ENCODE results near the gene PLD1.

The PLD1 gene

GRCh38 chr3:171783626-171784025 is 26.7 kb downstream of the PLD1 start:
- no peak overlapping the region for H3K4me3 ChIP-seq (replicated peaks; ENCODE audit: low read depth, low read length)
- TF ChIP-seq CTCF (IDR thresholded peaks at IDR 0.05; ENCODE audit: low read depth, low read length, missing control alignments): no peak

DNA sequence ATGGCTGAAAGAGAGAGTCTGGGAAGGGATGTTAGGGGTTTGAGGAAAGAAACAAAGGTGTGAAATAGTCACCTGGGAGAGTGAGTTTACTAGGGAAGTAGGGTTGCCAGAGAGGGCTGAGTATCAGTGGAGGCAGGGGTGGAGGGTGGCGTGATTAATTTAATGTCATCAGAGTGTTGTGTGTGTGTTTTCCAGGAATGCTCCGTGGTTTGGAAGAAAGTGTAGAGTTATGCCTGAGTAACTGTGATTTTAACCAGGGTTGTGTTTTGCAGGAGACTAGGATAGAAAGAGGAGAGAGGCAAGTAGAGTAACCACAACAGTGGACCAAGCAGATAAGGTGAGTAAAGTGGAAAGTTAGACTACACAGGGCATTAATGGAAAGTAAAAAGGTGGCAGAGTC is 27.2 kb downstream of the PLD1 start:
- no peak for DNase-seq (ENCODE audit: extremely low read depth, low read depth)
- TF ChIP-seq CTCF (IDR thresholded peaks at IDR 0.05; ENCODE audit: low read depth, low read length, missing control alignments): no peak

More at GRCh38 chr3:171783626-171784025, 26.7 kb downstream of the PLD1 start:
- no peak for DNase-seq (ENCODE audit: extremely low read depth, low read depth)

DNA sequence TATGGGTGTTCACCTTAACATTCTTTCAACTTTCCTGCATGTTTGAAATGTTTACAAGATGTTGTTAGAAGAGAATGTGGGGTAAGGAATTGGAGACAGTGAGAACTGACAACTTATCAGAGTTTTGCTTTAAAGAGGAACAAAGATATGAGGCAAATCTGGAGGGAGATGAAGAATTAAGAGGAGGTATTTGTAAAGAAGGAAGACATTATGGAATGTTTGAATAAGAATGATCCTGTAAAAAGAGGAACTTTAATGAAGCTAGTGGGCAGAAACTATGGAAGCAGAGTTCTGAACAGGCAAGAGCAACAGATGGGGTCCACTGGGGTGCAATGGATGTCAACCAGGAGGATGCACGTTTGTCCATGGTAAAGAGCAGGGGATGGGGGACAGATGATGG is 27.7 kb downstream of the PLD1 start:
- no peak overlapping the region for H3K4me3 ChIP-seq (replicated peaks; ENCODE audit: low read depth, low read length)
- TF ChIP-seq CTCF (IDR thresholded peaks at IDR 0.05; ENCODE audit: low read depth, low read length, missing control alignments): no peak
- no peak for DNase-seq (ENCODE audit: extremely low read depth, low read depth)

More for the DNA sequence above, 27.2 kb downstream of the PLD1 start:
- H3K4me3 ChIP-seq (replicated peaks; ENCODE audit: low read depth, low read length): no peak overlapping the region

GRCh38 chr3:171781711-171782127 is 28.6 kb downstream of the PLD1 start:
- DNase-seq (ENCODE audit: extremely low read depth, low read depth): no peak
- TF ChIP-seq CTCF (IDR thresholded peaks at IDR 0.05; ENCODE audit: low read depth, low read length, missing control alignments): no peak
- H3K4me3 ChIP-seq (replicated peaks; ENCODE audit: low read depth, low read length): no peak overlapping the region

DNA sequence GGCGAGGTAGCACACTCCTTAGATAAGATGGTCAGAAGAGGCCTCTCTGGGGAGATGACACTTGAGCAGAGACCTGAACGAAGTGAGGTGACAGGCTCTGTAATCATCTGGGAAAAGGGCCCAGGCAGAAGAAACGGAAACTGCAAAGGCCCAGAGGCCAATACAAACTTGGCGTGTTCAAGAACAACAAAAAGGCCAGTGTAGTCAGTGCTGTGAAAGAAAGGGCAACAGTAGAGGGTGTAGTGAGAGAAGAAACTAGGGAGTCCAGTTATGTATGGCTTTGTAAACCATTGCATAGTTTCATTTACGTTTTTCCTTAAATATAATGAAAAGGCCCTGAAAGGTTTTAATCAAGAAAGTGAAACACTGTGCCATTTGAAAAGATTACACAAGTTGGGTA is 31.8 kb downstream of the PLD1 start:
- no peak for TF ChIP-seq CTCF (IDR thresholded peaks at IDR 0.05; ENCODE audit: low read depth, low read length, missing control alignments)
- no peak for DNase-seq (ENCODE audit: extremely low read depth, low read depth)
- no peak overlapping the region for H3K4me3 ChIP-seq (replicated peaks; ENCODE audit: low read depth, low read length)

DNA sequence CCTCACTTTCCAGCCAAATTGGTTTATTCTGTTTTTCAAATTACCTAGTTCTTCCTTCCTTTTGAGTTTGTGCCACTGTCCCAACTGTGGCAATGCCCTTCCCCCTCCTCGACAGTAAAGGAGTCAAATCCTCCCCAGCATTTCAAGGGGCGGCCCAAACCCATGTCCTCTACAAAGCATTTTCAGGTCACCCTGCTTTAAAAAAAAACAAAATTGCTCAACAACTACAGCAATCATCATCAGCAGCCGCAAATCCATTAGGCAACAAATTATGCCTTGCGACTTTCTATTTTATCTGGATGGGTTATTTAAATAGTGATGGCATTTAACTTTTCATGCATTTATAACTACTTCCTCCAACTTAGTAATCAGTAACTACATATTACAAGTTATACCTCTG is 32.7 kb downstream of the PLD1 start:
- DNase-seq (ENCODE audit: extremely low read depth, low read depth): no peak
- no peak overlapping the region for H3K4me3 ChIP-seq (replicated peaks; ENCODE audit: low read depth, low read length)
- no peak for TF ChIP-seq CTCF (IDR thresholded peaks at IDR 0.05; ENCODE audit: low read depth, low read length, missing control alignments)

- DNase-seq (ENCODE audit: extremely low read depth, low read depth): no peak
- no peak overlapping the region for H3K4me3 ChIP-seq (replicated peaks; ENCODE audit: low read depth, low read length)
- no peak for TF ChIP-seq CTCF (IDR thresholded peaks at IDR 0.05; ENCODE audit: low read depth, low read length, missing control alignments)
Measured at GRCh38 chr3:171776839-171777583, 33.3 kb downstream of the PLD1 start.

Data from HFF-Myc (cell line).